ENCODE measurements around the gene CNBP.
A peak's percentile ranks its signal among the peaks of the same experiment; 100 is the strongest.

Gene CNBP

GRCh38 chr3:129132097-129132866, 51.4 kb downstream of the CNBP start:
- no peak for DNase-seq (ENCODE audit: low read depth in 2 of 3, low spot score in 2 of 3)

DNA sequence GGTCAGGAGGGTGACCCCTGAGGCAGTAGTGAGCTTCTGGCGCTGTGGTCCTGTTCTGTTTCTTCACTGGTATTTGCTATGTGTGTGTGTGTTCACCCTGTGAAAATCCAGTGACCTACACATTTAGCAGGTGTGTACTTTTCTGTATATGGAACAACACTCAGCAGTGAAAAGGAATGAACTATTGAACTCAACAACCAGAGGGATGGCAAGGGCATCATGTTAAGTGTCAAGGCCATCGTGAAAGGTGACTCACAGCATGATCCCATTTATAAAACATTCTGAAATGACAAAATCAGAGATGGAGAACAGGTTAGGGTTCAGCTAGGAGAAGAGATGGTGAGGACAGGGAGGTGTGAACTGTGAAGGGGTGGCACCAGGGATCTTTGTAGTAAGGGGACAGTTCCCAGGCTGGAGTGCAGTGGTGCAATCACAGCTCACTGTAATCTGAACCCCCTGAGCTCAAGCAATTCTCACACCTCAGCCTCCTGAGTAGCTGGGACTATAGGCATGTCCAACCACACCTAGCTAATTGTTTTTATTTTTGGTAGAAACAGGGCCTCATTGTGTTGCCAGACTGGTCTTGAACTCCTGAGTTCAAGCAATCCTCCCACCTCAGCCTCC, 52.1 kb downstream of the CNBP start:
- no peak for DNase-seq (ENCODE audit: low read depth in 2 of 3, low spot score in 2 of 3)

GRCh38 chr3:129130291-129130813, 53.3 kb downstream of the CNBP start:
- no peak for DNase-seq (ENCODE audit: low read depth in 2 of 3, low spot score in 2 of 3)

- no peak for DNase-seq (ENCODE audit: low read depth in 2 of 3, low spot score in 2 of 3)
Observed at GRCh38 chr3:129128357-129129155, 55.1 kb downstream of the CNBP start.

DNA sequence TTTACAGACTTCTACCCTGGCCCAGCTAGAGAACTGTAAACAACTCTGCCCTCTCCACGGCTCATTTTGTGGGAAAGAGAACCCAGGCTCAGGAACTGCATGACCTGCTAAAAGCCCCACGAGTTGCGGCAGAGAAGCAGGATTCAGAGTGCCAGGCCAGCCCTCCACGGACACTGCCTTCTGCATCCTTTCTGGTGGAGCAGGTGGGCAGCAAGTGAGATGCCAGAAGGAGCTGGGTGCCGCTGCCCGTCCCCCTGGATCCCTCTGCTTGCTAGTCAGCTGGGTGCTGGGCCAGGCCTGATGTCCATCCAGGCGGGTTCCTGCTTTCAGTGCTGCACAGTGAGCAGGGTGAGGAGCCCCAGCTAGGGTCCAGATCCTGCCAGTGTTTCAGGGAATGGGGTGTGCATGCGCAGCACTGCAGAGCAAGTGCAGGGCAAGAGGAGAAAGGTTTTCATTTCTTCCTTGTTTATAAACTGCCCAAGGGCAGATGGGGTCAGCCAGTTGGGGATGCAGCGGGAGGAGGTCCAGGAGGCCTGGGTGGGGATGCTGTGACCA, 56.9 kb downstream of the CNBP start:
- no peak for DNase-seq (ENCODE audit: low read depth in 2 of 3, low spot score in 2 of 3)

DNA sequence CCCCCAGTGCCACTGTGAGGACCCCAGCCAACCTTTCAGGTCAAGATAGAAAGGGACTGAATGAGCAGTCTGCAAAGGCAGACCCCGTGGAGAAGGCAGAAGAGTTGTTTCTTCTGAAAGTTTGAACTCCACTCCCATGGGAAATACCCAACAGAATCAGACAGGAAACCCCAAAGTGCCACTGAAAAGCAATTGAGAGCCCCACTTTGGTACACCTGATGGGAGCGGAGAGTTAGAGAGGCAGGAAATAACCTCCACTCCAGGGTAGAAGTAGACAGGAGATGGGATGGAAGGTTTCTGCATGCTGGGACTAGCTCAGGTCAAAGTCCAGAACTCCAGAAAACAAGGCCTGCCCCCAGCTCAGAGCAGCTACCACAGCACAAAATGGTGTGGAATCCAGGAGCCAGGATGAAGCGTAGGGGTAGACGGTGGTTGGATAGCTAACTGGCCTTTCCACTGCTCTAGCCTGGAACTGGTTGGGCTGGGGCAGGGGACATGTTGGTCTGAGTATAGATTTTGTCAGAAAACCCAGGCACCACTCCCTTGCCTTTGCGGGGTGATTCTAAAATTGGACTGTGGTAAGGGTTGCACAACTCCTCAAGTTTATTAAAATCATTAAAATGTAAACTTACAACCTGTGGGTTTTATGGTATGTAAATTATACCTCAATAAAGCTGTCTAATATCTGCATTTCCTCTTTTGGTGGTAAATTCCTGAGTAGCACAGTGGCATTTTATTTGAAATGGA, 60.2 kb downstream of the CNBP start:
- no peak for DNase-seq (ENCODE audit: low read depth in 2 of 3, low spot score in 2 of 3)

DNA sequence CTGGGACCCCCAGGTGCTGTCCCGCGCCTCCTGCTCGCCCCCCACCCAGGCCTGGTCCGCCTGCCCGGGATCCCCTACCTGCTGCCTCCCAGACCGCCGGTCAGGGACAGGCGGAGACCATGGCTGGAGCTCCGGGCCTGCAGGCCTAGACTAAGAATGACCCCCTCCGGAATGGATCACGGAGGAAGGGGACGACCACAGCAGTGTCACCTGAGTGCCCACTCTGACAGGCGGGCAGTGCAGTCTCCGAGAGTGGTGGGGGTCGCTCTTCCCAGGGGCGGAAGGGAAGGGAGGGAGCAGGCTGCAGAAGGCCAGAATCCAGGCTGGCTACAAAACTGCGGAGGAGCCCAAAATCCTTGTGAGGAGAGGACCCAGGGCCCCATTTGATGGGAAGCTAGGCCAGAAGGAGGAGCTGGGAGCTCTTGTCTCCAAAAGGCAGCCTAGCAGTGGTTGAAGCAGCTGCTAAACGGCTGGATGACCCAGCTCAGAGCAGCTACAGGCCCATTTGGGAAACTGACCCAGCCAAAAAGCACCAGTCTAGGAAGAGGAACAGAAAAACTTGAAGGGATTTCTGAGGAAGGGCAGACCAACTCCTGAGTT, 61.2 kb downstream of the CNBP start:
- no peak for DNase-seq (ENCODE audit: low read depth in 2 of 3, low spot score in 2 of 3)

- DNase-seq (ENCODE audit: low read depth in 2 of 3, low spot score in 2 of 3): peak; percentile 74 to 88 (median 76)
Observed at GRCh38 chr3:129121792-129122411, 61.8 kb downstream of the CNBP start, which contains the start of gene RAB43. Gene RAB43, minus strand, starts transcription at chr3:129121804. Its CDS starts 315 bp downstream, at chr3:129121489.

GRCh38 chr3:129121016-129121791, 62.5 kb downstream of the CNBP start:
- DNase-seq (ENCODE audit: low read depth in 2 of 3, low spot score in 2 of 3): peak in 2 of 3 experiments; percentile 36 to 50

GRCh38 chr3:129120254-129121004, 63.3 kb downstream of the CNBP start:
- DNase-seq (ENCODE audit: low read depth in 2 of 3, low spot score in 2 of 3): peak; percentile 61 to 86 (median 74)

GRCh38 chr3:129119365-129120100, 64.2 kb downstream of the CNBP start:
- no peak for DNase-seq (ENCODE audit: low read depth in 2 of 3, low spot score in 2 of 3)

GRCh38 chr3:129118745-129119144, 65.0 kb downstream of the CNBP start:
- DNase-seq (ENCODE audit: low read depth in 2 of 3, low spot score in 2 of 3): no peak
